Measurements from ENCODE around the gene ERN2.

GRCh38 chr16:23642246-23642774, 70.7 kb downstream of the ERN2 start:
- no peak for TF ChIP-seq CTCF (IDR thresholded peaks at IDR 0.05; ENCODE audit: insufficient read depth, low read depth, low read length)
- TF ChIP-seq EZH2 (IDR thresholded peaks at IDR 0.05; ENCODE audit: insufficient read depth, low read length) = no peak
